ENCODE measurements around the gene ATRX. TPM values are rescaled to one million over a fixed set of nuclear protein-coding genes. Genes with fewer than 3 reads are reported as not detected.

ATRX gene
- total and polyA plus RNA-seq, 2 experiments from 2014 or later: 162 to 179 TPM

GRCh38 chrX:77455437-77455836, 330.6 kb downstream of the ATRX start (continued):
- no peak for TF ChIP-seq ZNF462 (CRISPR knock-in tag; IDR thresholded peaks at IDR 0.05)
- no peak for TF ChIP-seq ETS1 (IDR thresholded peaks at IDR 0.05)

Small RNA genes lying within 50 kb of the gene (small RNA-seq; reads per million reads assigned to genes)
- not detected for gene FABP5P15 (ENCODE audit: low replicate concordance)

Other genes with a start within 250 kb of the ATRX start
- 42.2 and 43.7 TPM in 2 replicates for gene MAGT1, start 109.2 kb upstream of the ATRX start, total RNA-seq (2014; rRNA removed; shearing (Covaris generic))
- 22.2 and 23.4 TPM in 2 replicates for gene MAGT1, start 109.2 kb upstream of the ATRX start, polyA plus RNA-seq (2016; fragmentation: Nextera tagmentation; extraction: Ambion mirVana)
- gene COX7B, start 113.3 kb upstream of the ATRX start, total RNA-seq (2014; rRNA removed; shearing (Covaris generic)): 411 and 687 TPM in 2 replicates
- gene COX7B, start 113.3 kb upstream of the ATRX start, polyA plus RNA-seq (2016; fragmentation: Nextera tagmentation; extraction: Ambion mirVana): 1,029 and 1,173 TPM in 2 replicates
- gene ATP7A, start 124.5 kb upstream of the ATRX start, total RNA-seq (2014; rRNA removed; shearing (Covaris generic)): 2.5 and 3.1 TPM in 2 replicates
- 1.5 and 2.2 TPM in 2 replicates for gene ATP7A, start 124.5 kb upstream of the ATRX start, polyA plus RNA-seq (2016; fragmentation: Nextera tagmentation; extraction: Ambion mirVana)
- 0.35 and 0.52 TPM in 2 replicates for gene PGAM4, start 183.4 kb upstream of the ATRX start, total RNA-seq (2014; rRNA removed; shearing (Covaris generic))
- gene PGAM4, start 183.4 kb upstream of the ATRX start, polyA plus RNA-seq (2016; fragmentation: Nextera tagmentation; extraction: Ambion mirVana): not detected in 2 replicates

All from GM23338 (cell line).